SKM-1 treated with dmso at 0.1 percent for 144 hours (cell line): ENCODE results near the gene MRPL28.
"Not testable (repeated sequence)": the region's sequence is repeated elsewhere in the genome, so short reads cannot be mapped to it uniquely, and the experiment has no call there.

Experiments
- DNase-seq: peaks from one replicate; lab custom pipeline; 2025; ENCODE audit not compliant: unreplicated experiment; lab: John Stamatoyannopoulos, UW

The MRPL28 gene

DNA sequence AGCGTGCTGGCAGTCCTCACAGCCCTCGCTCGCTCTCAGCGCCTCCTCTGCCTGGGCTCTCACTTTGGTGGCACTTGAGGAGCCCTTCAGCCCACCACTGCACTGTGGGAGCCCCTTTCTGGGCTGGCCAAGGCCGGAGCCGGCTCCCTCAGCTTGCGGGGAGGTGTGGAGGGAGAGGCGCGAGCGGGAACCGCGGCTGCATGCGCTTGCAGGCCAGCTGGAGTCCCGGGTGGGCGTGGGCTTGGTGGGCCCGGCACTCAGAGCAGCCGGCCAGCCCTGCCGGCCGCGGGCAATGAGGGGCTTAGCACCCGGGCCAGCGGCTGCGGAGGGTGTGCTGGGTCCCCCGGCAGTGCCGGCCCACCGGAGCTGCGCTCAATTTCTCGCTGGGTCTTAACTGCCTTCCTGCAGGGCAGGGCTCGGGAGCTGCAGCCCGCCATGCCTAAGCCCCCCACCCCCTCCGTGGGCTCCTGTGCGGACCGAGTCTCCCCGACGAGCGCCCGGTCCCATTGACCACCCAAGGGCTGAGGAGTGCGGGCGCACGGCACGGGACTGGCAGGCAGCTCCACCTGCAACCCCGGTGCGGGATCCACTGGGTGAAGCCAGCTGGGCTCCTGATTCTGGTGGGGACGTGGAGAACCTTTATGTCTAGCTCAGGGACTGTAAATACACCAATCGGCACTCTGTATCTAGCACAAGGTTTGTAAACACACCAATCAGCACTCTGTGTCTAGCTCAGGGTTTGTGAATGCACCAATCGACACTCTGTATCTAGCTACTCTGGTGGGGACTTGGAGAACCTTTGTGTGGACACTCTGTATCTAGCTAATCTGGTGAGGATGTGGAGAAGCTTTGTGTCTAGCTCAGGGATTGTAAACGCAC lies 29.0 kb downstream of the MRPL28 start:
- DNase-seq: not testable (repeated sequence)

DNA sequence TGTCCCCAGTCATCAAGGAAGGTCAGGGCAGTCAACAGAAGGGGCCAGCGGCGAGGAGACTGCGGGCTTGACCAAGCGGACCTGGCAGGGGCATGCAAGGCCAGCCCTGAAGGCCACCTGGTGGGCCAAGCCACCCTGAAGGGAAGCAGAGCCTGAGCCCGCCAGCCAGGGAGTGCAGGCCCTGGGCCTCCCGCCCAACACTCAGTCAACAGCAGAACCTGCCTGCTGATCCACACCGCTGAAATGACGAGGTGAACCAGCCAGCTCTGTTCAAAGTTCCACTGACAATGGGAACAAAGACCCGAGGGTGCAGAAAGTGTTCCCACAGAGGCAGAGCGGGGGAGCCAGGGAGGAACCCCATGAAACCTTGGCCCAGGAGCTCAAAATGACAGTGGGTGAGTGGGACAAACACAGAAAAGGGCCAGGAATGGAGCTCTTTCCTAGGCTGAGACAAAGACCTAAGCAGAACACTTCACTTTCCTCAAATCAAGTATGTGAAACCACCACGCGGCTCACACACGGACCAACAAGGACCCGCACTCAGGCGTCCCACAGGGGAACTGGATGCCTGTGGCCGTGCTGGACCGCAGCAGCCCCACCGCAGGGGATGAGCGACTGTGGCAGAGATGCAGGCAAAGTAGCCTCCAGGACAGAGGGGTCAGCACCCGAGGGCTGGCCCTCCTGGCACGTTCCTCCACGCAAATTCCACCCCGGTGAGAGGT lies 29.8 kb downstream of the MRPL28 start:
- no peak for DNase-seq

DNA sequence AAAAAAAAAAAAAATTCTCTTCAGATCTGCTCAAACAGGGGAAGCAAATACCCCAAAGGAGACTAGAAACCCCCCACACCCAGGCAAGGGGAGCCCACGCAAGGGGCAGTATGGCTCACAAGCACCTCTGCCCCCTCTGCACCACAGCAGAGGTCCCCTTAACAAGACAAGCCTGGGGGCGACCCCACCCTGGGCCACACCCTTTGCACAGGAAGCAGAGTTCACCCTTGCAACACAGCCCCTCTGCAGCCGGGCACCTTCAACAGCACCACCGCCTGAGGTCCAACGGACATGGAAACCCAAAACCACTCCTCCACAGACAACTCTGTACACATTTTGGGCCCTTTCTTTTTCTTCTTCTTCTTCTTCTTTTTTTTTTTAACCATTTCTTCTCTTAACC lies 30.7 kb downstream of the MRPL28 start:
- peak; percentile 45 for DNase-seq

DNA sequence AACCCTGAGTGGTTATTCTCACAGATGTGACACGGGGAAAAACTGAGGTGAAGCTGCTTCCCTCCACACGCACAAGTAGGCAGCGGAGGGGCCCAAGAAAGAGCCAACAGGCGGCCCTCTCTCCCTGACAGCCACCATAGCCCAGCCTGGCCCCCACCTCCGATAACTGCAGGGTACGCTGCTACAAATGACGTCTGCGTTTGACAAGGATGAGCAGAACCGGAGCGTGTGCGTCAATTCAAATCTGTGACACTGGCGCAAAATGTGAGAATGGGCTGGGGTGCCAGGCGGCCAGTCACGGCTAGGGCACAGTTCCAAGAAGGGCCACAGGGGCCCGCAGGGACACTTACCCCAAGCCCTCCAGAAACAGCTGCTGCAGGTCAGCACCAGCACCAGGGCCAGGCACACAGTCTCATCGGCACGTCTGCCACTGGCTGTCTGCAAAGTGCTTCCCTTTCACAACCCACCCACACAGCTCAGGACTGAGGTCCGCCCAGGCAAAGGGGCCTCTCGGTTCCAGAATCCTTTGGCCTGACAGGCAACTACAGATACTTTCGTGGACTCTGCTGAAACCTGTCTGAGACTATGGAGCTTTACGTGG lies 32.3 kb downstream of the MRPL28 start:
- no peak for DNase-seq

DNA sequence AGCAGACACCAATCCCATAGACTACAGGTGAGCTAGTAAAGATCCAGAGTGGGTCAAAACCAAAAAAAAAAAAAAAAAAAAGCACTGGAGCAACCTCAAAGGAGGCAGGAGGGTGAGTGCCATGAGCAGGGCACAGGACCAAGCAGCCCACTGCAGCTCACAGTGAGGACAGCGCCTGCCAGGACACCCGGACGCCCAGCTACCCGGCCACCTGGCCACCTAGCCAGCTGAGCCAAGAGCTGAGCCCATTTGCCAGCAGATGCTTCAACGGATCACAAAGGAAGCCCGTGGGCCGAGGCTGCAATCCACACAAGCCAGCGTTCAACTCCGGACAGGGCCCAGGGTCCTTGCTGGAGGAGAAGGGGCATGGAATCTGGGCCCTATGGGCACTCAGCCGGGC lies 32.9 kb downstream of the MRPL28 start:
- DNase-seq: no peak

DNA sequence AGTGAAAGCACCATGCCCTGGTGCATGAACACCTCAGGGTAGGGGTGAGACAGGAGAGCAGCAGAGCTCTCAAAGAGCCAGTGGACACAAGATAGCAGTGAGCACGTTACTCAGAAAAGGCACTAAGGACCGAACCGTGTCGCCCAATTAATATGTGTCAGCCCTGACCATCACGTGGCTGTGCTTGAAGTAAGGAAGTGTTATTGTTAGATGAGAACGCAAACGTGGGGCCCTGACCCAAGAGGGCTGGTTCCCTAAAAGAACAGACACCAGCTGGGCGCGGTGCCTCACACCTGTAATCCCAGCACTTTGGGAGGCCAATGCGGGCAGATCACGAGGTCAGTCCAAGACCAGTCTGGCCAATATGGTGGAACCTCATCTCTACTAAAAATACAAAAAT lies 34.1 kb downstream of the MRPL28 start:
- DNase-seq: no peak

DNA sequence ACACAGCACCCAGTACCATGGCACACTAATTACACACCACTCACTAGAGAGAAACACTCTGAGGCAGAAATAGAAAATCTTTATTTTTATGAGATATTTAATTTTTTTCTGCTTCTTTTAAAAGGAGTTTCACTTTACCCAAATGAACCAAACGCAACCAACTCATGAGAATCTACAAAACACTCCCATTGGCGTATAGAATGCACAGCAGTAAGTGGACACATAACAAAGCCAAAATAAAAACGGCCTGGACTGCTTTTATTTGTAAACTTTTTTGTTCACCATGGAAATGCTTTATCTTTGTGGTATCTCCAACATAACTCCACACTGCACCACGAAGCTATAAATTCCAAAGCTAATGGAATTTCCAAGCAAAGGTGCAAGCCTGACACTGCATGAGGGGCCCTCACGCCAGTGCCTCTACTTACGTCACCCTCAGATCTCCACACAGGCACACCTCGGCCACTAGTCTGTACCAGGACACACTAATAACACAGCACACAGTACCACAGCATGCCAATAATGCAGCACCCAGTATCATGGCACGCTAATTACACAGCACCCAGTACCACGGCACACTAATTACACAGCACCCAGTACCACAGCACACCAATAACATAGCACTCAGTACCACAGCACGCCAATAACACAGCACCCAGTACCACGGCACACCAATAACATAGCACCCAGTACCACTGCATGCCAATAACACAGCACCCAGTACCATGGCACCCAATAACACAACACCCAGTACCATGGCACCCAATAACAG lies 35.3 kb downstream of the MRPL28 start:
- DNase-seq: not testable (repeated sequence)

DNA sequence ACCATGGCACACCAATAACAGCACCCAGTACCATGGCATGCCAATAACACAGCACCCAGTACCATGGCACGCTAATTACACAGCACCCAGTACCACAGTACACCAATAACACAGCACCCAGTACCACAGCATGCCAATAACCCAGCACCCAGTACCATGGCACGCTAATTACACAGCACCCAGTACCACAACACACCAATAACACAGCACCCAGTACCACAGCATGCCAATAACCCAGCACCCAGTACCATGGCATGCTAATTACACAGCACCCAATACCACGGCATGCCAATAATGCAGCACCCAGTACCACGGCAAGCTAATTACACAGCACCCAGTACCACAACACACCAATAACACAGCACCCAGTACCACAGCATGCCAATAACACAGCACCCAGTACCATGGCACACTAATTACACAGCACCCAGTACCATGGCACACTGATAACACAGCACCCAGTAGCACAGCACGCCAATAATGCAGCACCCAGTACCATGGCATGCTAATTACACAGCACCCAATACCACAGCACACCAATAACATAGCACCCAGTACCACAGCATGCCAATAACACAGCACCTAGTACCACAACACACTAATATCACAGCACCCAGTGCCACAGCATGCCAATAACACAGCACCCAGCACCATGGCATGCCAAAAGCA lies 36.0 kb downstream of the MRPL28 start:
- DNase-seq: not testable (repeated sequence)

DNA sequence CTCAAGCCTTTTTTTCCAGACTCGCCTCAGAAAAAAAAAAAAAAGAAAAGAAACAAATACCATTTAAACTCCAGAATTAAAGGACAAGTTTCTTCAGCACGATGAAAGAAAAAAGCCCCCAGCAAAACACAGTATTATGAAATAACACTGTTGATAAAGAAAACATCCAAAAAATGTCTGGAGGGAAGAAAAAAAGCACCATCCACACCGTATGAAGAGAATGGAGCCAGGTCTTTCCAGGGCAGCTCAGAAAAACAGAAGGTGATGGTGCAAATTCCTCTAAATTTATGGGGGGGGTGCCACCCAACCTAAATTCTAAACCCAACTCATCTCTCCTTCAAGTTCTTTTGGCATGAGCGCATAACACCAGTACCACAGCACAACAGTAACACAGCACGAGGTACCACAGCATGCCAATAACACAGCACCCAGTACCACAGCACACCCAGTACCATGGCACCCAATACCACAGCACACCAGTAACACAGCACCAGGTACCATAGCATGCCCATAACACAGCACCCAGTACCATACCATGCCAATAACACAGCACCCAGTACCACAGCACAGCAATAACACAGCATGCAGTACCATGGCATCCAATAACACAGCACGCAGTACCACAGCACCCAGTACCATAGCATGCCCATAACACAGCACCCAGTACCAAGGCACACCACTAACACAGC lies 36.8 kb downstream of the MRPL28 start:
- DNase-seq: no peak

DNA sequence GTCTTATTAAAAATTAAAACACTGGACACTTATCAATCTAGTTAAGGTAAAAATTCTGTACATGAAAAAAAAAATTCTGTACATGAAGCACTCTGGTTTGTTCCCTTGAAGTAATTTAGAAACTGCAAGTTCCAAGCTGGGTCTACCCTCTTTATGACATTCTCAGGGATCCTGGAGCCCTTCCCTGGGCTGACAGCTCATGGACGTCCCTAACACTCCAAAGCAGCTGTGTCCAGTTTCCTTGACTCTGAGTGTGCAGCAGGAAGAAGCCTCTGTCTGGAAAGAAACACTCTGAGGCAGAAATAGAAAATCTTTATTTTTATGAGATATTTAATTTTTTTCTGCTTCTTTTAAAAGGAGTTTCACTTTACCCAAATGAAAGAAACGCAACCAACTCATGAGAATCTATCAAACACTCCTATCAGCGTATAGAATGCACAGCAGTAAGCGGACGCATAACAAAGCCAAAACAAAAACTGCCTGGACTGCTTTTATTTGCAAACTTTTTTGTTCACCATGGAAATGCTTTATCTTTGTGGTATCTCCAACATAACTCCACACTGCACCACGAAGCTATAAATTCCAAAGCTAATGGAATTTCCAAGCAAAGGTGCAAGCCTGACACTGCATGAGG lies 39.0 kb downstream of the MRPL28 start:
- not testable (repeated sequence) for DNase-seq

DNA sequence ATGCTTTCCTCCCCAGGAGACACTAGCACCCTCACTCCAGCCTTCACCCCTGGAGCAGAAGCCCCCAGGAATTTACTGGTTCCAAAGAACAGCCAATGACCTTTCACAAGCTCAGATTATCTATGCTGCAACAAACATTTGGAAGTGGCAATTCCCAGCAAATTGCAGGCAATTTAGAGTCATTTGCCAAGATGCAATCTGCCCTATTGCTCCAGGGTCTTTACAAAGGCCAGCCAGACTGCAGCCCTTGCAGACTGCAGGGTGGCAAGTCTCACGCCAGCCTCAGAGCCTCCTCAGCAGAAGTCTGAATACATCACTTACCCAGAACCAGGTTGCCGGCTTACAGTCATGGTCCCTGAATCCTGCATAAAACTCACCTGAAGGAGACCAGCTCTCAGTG lies 39.6 kb downstream of the MRPL28 start:
- no peak for DNase-seq

DNA sequence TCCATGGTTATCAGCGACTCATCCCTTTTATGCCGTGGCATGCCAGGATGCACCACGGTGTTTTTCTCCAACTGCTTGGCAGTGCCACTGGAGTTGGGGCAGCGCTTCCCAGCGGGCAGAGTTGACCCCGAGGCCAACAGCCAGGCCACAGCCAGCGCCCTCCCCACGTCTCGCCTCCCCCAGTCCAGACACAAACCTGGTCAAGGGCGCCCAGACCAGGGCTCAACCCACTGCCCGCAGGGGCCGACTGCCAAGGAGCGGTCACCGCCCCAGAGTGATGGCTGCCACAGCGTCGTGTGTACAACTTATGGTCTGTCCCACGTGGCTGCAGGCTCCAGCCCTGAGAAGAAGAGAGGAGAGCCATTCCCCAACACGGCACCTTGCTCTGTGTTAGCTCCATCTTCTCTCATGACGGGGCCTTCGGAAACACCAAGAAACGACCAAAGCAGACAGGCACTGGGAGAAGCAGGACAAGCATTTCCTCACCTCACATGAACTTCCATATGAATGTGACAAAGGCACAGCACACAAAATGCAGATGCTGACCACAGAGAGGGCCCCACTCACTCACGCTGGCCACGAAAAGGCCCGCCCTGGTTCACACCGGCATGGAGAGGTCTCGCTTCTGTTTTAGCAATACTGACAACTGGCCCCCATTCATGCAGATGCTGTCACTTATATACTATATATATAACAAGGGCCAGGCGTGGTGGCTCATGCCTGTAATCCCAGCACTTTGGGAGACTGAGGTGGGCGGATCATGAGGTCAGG lies 44.8 kb downstream of the MRPL28 start:
- DNase-seq: no peak

DNA sequence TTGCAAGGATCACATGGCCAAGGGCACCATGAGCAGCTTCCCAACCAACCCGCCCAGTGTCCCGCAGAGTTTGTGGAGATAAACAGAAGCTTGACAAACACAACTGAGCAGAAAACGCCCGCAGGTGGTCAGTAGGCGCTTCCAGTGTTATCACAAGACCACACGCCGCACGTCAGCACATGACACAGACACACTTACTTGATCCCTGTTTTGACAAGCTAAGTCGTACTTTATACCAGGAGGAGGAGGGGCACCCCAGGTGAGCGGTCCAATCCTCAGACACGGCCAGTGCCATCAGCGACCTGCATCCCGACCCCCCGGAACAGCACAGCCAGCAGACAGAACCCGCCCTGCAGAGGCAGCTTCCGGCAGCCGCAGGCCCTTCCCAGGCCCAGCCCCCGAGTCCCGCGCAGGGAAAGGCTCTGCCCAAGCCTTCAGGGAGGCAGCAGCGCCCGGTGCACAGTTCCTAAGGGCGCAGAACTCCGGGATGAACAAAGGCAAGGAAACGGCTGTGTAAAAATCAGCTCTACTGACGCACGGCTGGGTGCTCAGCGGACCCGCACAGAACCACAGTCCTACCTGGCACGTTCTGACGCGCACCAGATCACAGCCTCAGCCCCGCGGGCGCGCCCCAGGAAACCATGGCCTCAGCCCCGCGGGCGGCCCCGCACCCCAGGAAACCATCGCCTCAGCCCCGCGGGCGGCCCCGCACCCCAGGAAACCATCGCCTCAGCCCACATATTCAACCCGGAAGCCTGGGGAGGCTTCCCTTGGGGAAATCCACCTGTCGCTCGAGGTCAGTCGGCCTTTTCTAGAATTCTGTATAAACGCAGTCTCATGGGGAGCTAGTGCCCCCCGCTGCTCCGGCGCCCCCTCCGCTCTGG lies 45.6 kb downstream of the MRPL28 start:
- no peak for DNase-seq

DNA sequence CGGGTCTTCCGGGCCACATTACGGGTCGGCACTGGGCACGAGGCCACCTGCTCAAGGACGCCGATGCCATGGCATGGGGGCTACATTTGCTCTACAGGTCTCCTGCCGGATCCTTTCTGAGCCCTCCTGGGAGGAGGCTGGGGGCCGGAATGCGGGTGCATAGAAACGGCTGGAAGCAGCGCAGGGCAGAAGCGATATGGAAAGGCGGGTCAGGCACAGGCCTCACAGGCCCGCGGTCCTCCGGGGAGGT lies 46.2 kb downstream of the MRPL28 start:
- no peak for DNase-seq

DNA sequence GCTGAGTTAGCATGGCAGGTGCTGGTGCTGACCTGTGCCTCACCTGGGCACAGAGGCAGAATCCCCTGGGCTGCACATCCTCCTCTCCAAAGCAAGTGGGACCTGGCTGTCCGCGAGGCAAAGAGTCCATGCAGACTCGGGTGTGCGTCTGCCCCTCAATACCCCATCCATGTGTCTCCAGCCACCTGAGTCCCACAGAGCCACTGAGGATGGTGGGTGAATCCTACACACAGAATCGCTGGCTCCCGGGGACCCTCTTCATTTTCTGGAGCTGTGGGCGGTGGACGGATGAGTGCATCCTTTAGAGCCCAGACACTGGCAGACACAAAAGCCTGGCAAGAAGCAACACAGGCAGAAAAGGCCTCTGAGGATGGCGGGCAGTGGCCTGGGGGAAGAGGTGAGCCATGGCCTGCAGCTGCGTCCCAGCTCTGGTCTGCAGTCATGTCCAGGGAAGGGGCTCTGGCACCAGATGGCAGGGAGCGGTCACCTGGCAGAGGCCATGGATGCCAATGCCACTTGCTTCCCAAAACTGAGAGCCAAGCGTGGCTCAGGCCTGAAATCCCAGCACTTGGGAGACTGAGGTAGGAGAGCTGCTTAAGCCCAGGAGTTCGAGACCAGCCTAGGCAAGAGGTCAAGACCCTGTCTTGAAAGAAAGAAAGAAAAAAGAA lies 47.7 kb downstream of the MRPL28 start:
- no peak for DNase-seq

DNA sequence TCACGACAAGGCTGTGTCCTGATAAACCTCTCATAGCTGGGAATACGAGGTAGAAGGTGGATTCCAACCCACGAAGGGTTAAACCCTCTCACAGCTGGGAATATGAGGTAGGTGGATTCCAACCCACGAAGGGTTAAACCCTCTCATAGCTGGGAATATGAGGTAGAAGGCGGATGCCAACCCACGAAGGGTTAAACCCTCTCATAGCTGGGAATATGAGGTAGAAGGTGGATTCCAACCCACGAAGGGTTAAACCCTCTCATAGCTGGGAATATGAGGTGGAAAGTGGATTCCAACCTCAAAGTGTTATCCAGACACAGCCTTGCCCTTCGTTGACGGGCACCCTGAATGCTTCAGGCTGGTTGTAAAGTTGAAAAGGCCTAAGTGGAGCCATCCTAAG lies 48.8 kb downstream of the MRPL28 start:
- no peak for DNase-seq

DNA sequence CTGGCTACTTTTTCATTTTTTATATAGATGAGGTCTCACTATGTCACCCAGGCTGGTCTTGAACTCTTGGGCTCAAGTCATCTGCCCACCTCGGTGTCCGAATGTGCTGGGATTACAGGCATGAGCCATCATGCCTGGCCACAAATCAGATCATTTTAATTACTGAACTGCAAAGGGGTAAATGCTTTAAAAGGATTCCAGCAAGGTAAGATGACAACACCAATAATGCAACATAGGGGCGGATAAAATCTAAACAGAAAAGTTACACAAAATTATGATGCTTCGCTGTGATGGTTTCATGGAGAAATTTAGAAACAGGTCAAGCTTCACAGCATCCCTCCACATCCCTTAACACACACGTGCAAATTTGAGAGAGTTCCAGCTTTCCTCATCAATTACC lies 50.1 kb downstream of the MRPL28 start:
- no peak for DNase-seq

DNA sequence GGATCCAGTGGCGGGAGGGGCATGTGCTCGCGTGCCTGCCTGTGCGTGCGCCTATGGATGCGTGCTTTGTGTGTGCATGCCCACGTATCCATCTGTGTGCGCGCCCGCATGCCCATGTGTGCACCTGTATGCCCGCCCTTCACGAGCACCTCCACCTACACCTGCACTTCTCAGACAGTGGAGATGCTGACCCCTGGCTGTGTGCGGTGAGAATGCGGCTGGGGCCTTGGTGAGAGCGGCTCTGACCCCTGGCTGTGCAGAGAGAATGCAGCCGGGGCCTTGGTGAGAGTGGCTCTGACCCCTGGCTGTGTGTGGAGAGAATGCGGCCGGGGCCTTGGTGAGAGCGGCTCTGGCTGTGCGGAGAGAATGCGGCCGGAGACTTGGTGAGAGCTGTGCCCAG lies 51.7 kb downstream of the MRPL28 start:
- DNase-seq: no peak
